Keratinocyte (primary cell): Measurements from ENCODE around the gene MLXIPL. TPM values are rescaled to one million over a fixed set of nuclear protein-coding genes. Genes with fewer than 3 reads are reported as not detected.

ENCODE experiments used
- DNase-seq: peaks from one replicate; pipeline ENCODE4 v3.0.0-alpha.2; 2011; ENCODE audit warnings: low read depth, missing footprints, low spot score
- FAIRE-seq: peaks from 2 replicates; lab custom pipeline; 2011; peaks lifted over from hg19 to GRCh38; lab: Jason Lieb, UNC
- H2AFZ ChIP-seq: 2 replicates; pipeline ENCODE4 v1.6.0; 2012; ENCODE audit warnings: low read length, control low read depth, inconsistent platforms; ENCODE audit not compliant: control insufficient read depth
- H3K27ac ChIP-seq: 2 replicates; pipeline ENCODE4 v1.5.1; 2011; ENCODE audit warnings: low read length; ENCODE audit not compliant: control insufficient read depth, insufficient read depth
- H3K27me3 ChIP-seq: 3 replicates; pipeline ENCODE4 v1.6.0; 2011; ENCODE audit warnings: low read length; ENCODE audit not compliant: control insufficient read depth, insufficient read depth; ENCODE audit errors: extremely low read depth
- H3K36me3 ChIP-seq, 2 experiments: 2 replicates in 1 of 2; 3 replicates in 1 of 2; pipeline ENCODE4 v1.5.1; 2011; ENCODE audit warnings: low read length in 2 of 2, mild to moderate bottlenecking in 1 of 2; ENCODE audit not compliant: control insufficient read depth in 2 of 2, insufficient read depth in 2 of 2; ENCODE audit errors: extremely low read depth in 1 of 2
- H3K4me1 ChIP-seq: 3 replicates; pipeline ENCODE4 v1.5.1; 2011; ENCODE audit warnings: low read length; ENCODE audit not compliant: control insufficient read depth, insufficient read depth; ENCODE audit errors: extremely low read depth
- H3K4me2 ChIP-seq: 3 replicates; pipeline ENCODE4 v1.6.0; 2011; ENCODE audit warnings: low read depth, low read length; ENCODE audit not compliant: control insufficient read depth, insufficient read depth; ENCODE audit errors: extremely low read depth
- H3K4me3 ChIP-seq, 3 experiments: fragments of 200-600 bp in 1 of 3; sonication (generic) in 1 of 3; 2 replicates in 2 of 3; 3 replicates in 1 of 3; pipeline ENCODE4 v1.5.1; 2011 to 2016; ENCODE audit warnings: low read length in 3 of 3, mild to moderate bottlenecking in 3 of 3, control low read depth in 2 of 3, inconsistent platforms in 1 of 3, low read depth in 1 of 3, mixed read lengths in 1 of 3, mixed run types in 1 of 3, moderate library complexity in 1 of 3; ENCODE audit not compliant: control insufficient read depth in 2 of 3, insufficient read depth in 2 of 3; ENCODE audit errors: extremely low read depth in 1 of 3
- H3K79me2 ChIP-seq: 2 replicates; pipeline ENCODE4 v1.6.0; 2012; ENCODE audit warnings: low read length; ENCODE audit not compliant: control insufficient read depth, insufficient read depth
- H3K9ac ChIP-seq: 3 replicates; pipeline ENCODE4 v1.6.0; 2011; ENCODE audit warnings: low read length; ENCODE audit not compliant: control insufficient read depth, insufficient read depth; ENCODE audit errors: extremely low read depth
- H3K9me1 ChIP-seq: 3 replicates; pipeline ENCODE4 v1.6.0; 2011; ENCODE audit warnings: low read length; ENCODE audit not compliant: control insufficient read depth, insufficient read depth; ENCODE audit errors: extremely low read depth
- H3K9me3 ChIP-seq: 2 replicates; pipeline ENCODE4 v1.5.1; 2012; ENCODE audit warnings: low read depth, low read length; ENCODE audit not compliant: control insufficient read depth
- H4K20me1 ChIP-seq: 3 replicates; pipeline ENCODE4 v1.6.0; 2011; ENCODE audit warnings: low read length; ENCODE audit not compliant: control insufficient read depth, insufficient read depth; ENCODE audit errors: extremely low read depth
- EZH2 ChIP-seq: IDR thresholded peaks from one replicate; pipeline ENCODE4 v1.6.1; 2012; ENCODE audit warnings: inconsistent platforms, mild to moderate bottlenecking, low read length, moderate library complexity
- dilution Hi-C: fragments of 300-500 bp; cut with MboI; formaldehyde crosslinking; loops from one replicate; pipeline ENCODE4 v1.7.0; 2020; ENCODE audit warnings: low sequenced_read_pairs; ENCODE audit not compliant: extremely low pct_ligation_motif_present
- polyA plus RNA-seq, 5 experiments: library from polyadenylated mRNA; depleted of rRNA in 3 of 5; stranded (reverse) in 3 of 5; stranded (forward) in 1 of 5; unstranded in 1 of 5; fragments of >200 nt; gene quantifications; 1 replicate in 1 of 5; 2 replicates in 3 of 5; 3 replicates in 1 of 5; pipeline versions ENCODE4 v1.2.1 to v1.2.3, GENCODE V29; 2011 to 2012; ENCODE audit warnings: missing spikeins in 2 of 5, low read depth in 1 of 5, low replicate concordance in 1 of 5
- TF ChIP-seq, protein P1 (sequence below), 3 experiments: IDR thresholded peaks in 1 of 3; conservative IDR thresholded peaks in 1 of 3; optimal IDR thresholded peaks in 1 of 3; 2 replicates in 2 of 3; 3 replicates in 1 of 3; pipeline versions ENCODE3 to v1.5.1; 2011; ENCODE audit warnings: low read length in 3 of 3, mild to moderate bottlenecking in 3 of 3, moderate library complexity in 2 of 3, control low read depth in 1 of 3, inconsistent platforms in 1 of 3; ENCODE audit not compliant: insufficient read depth in 2 of 3; ENCODE audit errors: extremely low read depth in 1 of 3

The MLXIPL gene
- polyA plus RNA-seq, 1 donor (not counting 4 experiments of a cell fraction or from before 2014, with no cell fraction given), result 0.05 TPM

GRCh38 chr7:73669288-73669701, 45.0 kb upstream of the MLXIPL start:
- dilution Hi-C loops, result no loop called here

DNA sequence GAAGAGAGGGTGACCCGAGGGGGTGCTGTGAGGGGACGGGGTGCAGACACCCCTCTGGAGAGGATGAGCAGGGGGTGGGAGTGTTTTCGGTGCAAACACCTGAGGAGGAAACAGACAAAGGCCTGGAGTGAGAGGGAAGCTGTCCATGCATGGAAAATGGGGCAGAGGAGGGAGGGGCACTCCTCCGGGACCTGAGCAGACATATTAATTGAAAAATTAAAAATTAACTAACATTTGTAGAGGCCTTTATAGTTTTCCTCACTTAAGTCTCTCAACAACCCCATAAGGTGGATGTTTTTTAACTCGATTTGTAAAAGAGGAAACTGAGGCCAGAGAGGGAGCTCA, 44.5 kb upstream of the MLXIPL start:
- H3K27me3 ChIP-seq, result peaks cover 8% of the 10 kb centered on the region
- H3K9me1 ChIP-seq, result no peaks in the 10 kb centered on the region
- H2AFZ ChIP-seq, result no peak overlapping the region
- dilution Hi-C loops, result no loop called here
- H3K4me1 ChIP-seq, result peaks cover 7% of the 10 kb centered on the region
- H4K20me1 ChIP-seq, result peaks cover 1% of the 10 kb centered on the region
- FAIRE-seq (no peak), DNase-seq (no peak)
- H3K4me3 ChIP-seq, result peak overlapping the region in 2 of 3 experiments; percentile 59 to 71
- H3K9me3 ChIP-seq, result no peaks in the 10 kb centered on the region
- H3K36me3 ChIP-seq, result no peaks in the 10 kb centered on the region
- no peak for TF ChIP-seq EZH2
- TF ChIP-seq, protein P1, sequence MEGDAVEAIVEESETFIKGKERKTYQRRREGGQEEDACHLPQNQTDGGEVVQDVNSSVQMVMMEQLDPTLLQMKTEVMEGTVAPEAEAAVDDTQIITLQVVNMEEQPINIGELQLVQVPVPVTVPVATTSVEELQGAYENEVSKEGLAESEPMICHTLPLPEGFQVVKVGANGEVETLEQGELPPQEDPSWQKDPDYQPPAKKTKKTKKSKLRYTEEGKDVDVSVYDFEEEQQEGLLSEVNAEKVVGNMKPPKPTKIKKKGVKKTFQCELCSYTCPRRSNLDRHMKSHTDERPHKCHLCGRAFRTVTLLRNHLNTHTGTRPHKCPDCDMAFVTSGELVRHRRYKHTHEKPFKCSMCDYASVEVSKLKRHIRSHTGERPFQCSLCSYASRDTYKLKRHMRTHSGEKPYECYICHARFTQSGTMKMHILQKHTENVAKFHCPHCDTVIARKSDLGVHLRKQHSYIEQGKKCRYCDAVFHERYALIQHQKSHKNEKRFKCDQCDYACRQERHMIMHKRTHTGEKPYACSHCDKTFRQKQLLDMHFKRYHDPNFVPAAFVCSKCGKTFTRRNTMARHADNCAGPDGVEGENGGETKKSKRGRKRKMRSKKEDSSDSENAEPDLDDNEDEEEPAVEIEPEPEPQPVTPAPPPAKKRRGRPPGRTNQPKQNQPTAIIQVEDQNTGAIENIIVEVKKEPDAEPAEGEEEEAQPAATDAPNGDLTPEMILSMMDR (optimal IDR thresholded peaks at IDR 0.05 in 1 of 3, IDR thresholded peaks at IDR 0.05 in 1 of 3, conservative IDR thresholded peaks at IDR 0.05 in 1 of 3; ENCODE audit: extremely low read depth in 1 of 3, insufficient read depth in 2 of 3, low read length in 3 of 3), result no peak
- no peak overlapping the region for H3K27ac ChIP-seq
- H3K4me2 ChIP-seq, result peak overlapping the region; percentile 66
- H3K79me2 ChIP-seq, result no peaks in the 10 kb centered on the region
- peak overlapping the region; percentile 30 for H3K9ac ChIP-seq

More at GRCh38 chr7:73669288-73669701, 45.0 kb upstream of the MLXIPL start:
- Histone ChIP-seq H3K4me2 (no peak overlapping the region), H3K27ac (no peak overlapping the region), H2AFZ (no peak overlapping the region), H3K79me2 (no peaks in the 10 kb centered on the region), H3K9ac (no peak overlapping the region), H3K9me3 (no peaks in the 10 kb centered on the region), H3K27me3 (peaks cover 8% of the 10 kb centered on the region), H3K9me1 (no peaks in the 10 kb centered on the region), H3K4me1 (peaks cover 7% of the 10 kb centered on the region), H4K20me1 (no peaks in the 10 kb centered on the region), H3K4me3 (no peak overlapping the region), H3K36me3 (no peaks in the 10 kb centered on the region)
- no peak for TF ChIP-seq EZH2
- TF ChIP-seq, protein P1 (optimal IDR thresholded peaks at IDR 0.05 in 1 of 3, IDR thresholded peaks at IDR 0.05 in 1 of 3, conservative IDR thresholded peaks at IDR 0.05 in 1 of 3; ENCODE audit: extremely low read depth in 1 of 3, insufficient read depth in 2 of 3, low read length in 3 of 3), result no peak
- no peak for DNase-seq
- FAIRE-seq, result no peak
